Panc1 (cell line): ENCODE measurements around the gene FOSL2. TPM values are rescaled to one million over a fixed set of nuclear protein-coding genes. Genes with fewer than 3 reads are reported as not detected.

Experiments
- ATAC-seq: fragments of 200-7000 bp; cut with Tn5 transposase; 2 replicates; pipeline ENCODE4 v1.9.1; 2020; ENCODE audit warnings: mild to moderate bottlenecking, moderate library complexity
- BruUV-seq: library from RNA; stranded (reverse); fragments of 400-500 nt; replicated peaks from 2 replicates; lab custom pipeline; 2021; lab: Mats Ljungman, UMichigan
- CTCF ChIA-PET: fragments of 300-600 bp; sonication (Branson Sonifier 250); formaldehyde crosslinking; loops from one replicate; lab custom pipeline; 2022; ENCODE audit warnings: antibody characterized with exemption; lab: Charles Lee
- POLR2A ChIA-PET: fragments of 300-600 bp; sonication (Branson Sonifier 250); formaldehyde crosslinking; loops from one replicate; lab custom pipeline; 2022; ENCODE audit warnings: antibody characterized with exemption; lab: Charles Lee
- DNase-seq: peaks from one replicate; pipeline ENCODE4 v3.0.0-alpha.2; 2010; ENCODE audit warnings: low read depth, low spot score
- H3K27ac ChIP-seq: 2 replicates; pipeline ENCODE4 v1.5.1; 2011; ENCODE audit warnings: mild to moderate bottlenecking, low read length, inconsistent platforms
- H3K27me3 ChIP-seq: fragments of 200-500 bp; sonication (Bioruptor generic); 2 replicates; pipeline ENCODE4 v1.6.0; 2014; ENCODE audit warnings: low read length, inconsistent platforms; ENCODE audit not compliant: control insufficient read depth, insufficient read depth
- H3K36me3 ChIP-seq: fragments of 200-500 bp; sonication (Bioruptor generic); 2 replicates; pipeline ENCODE4 v1.5.1; 2014; ENCODE audit warnings: inconsistent platforms, mild to moderate bottlenecking, low read length, moderate library complexity; ENCODE audit not compliant: control insufficient read depth, insufficient read depth
- H3K4me1 ChIP-seq: 2 replicates; pipeline ENCODE4 v1.5.1; 2011; ENCODE audit warnings: inconsistent platforms, mild to moderate bottlenecking, low read length, moderate library complexity; ENCODE audit not compliant: control insufficient read depth, insufficient read depth
- H3K4me3 ChIP-seq, 2 experiments: 2 replicates each; pipeline ENCODE4 v1.5.1; 2011 to 2012; ENCODE audit warnings: low read depth in 2 of 2, low read length in 2 of 2, mild to moderate bottlenecking in 2 of 2, inconsistent platforms in 1 of 2, moderate library complexity in 1 of 2
- H3K9me3 ChIP-seq: fragments of 200-500 bp; sonication (Bioruptor generic); 2 replicates; pipeline ENCODE4 v1.5.1; 2014; ENCODE audit warnings: low read depth, mild to moderate bottlenecking, inconsistent platforms, low read length, moderate library complexity; ENCODE audit not compliant: control insufficient read depth, insufficient read depth
- CTCF ChIP-seq: fragments of 450-650 bp; IDR thresholded peaks from 2 replicates; pipeline ENCODE4 v1.5.1; 2017; ENCODE audit warnings: mild to moderate bottlenecking
- POLR2AphosphoS5 ChIP-seq: IDR thresholded peaks from 2 replicates; pipeline ENCODE4 v1.6.1; 2012; ENCODE audit warnings: mild to moderate bottlenecking, low read depth, low read length, moderate library complexity
- REST ChIP-seq, 2 experiments: IDR thresholded peaks; 2 replicates each; pipeline ENCODE4 v1.6.1; 2011 to 2012; ENCODE audit warnings: low read depth in 2 of 2, control low read depth in 1 of 2, low read length in 1 of 2, mild to moderate bottlenecking in 1 of 2, moderate library complexity in 1 of 2; ENCODE audit not compliant: insufficient read depth in 1 of 2
- SIN3A ChIP-seq: IDR thresholded peaks from 2 replicates; pipeline ENCODE4 v1.6.1; 2012; ENCODE audit warnings: low read depth, mild to moderate bottlenecking, low read length, moderate library complexity, borderline replicate concordance; ENCODE audit not compliant: insufficient read depth
- TCF7L2 ChIP-seq: IDR thresholded peaks from 2 replicates; pipeline ENCODE4 v1.6.1; 2011; ENCODE audit warnings: mild to moderate bottlenecking, low read depth, low read length, inconsistent platforms
- in situ Hi-C: cut with HindIII; loops from 2 replicates; pipeline ENCODE4 v1.10.0; 2016; ENCODE audit warnings: low sequenced_read_pairs, low pct_unique_long_range_greater_than_20kb
- intact Hi-C: fragments of 100-400 bp; cut with micrococcal nuclease; formaldehyde crosslinking; loops from one replicate; pipeline ENCODE4 v1.10.0; 2022; ENCODE audit not compliant: unreplicated experiment
- total RNA-seq: library from RNA; stranded (reverse); gene quantifications from one replicate; pipeline ENCODE4 v1.2.1, GENCODE V29; 2021; ENCODE audit not compliant: unreplicated experiment

FOSL2 gene
- total RNA-seq, 1 experiment from 2014 or later, result 29.0 TPM

- intact Hi-C loops, result no loop called here
- H3K4me3 ChIP-seq, result no peak overlapping the region
- BruUV-seq, result no TSS peak
- TF ChIP-seq REST (IDR thresholded peaks at IDR 0.05; ENCODE audit: insufficient read depth in 1 of 2, low read depth in 2 of 2, low read length in 1 of 2) (no peak), TCF7L2 (no peak), SIN3A (no peak), CTCF (no peak), POLR2AphosphoS5 (no peak)
- no peaks in the 10 kb centered on the region for H3K27me3 ChIP-seq
- POLR2A ChIA-PET, result no interaction called here
- ATAC-seq (no peak), DNase-seq (no peak)
- H3K36me3 ChIP-seq, result no peaks in the 10 kb centered on the region
- H3K27ac ChIP-seq, result no peak overlapping the region
- no peaks in the 10 kb centered on the region for H3K4me1 ChIP-seq
- CTCF ChIA-PET, result no interaction called here
- in situ Hi-C loops, result no loop called here
- no peaks in the 10 kb centered on the region for H3K9me3 ChIP-seq
Observed at GRCh38 chr2:28439763-28440162, 47.1 kb downstream of the FOSL2 start.

GRCh38 chr2:28442328-28442727 lies 49.7 kb downstream of the FOSL2 start:
- no peak for TF ChIP-seq SIN3A
- no peak for TF ChIP-seq POLR2AphosphoS5
- TF ChIP-seq REST (IDR thresholded peaks at IDR 0.05; ENCODE audit: insufficient read depth in 1 of 2, low read depth in 2 of 2, low read length in 1 of 2), result no peak
- TF ChIP-seq CTCF, result no peak
- TF ChIP-seq TCF7L2, result no peak
- ChIA-PET CTCF (interaction anchor here (0.6 kb wide), 2 partner anchors 14 to 722 kb away, joined by 5 to 14 read pairs; no protein-coding TSS in a partner anchor), POLR2A (interaction anchor here (0.6 kb wide), 1 partner anchor 23 kb away, joined by 5 read pairs; no protein-coding TSS in a partner anchor)
- peaks cover 5% of the 10 kb centered on the region; the same call in 1 of the 2 replicates for H3K4me1 ChIP-seq
- H3K9me3 ChIP-seq, result no peaks in the 10 kb centered on the region
- ATAC-seq (no peak), DNase-seq (no peak)
- H3K27me3 ChIP-seq, result no peaks in the 10 kb centered on the region
- no peak overlapping the region for H3K27ac ChIP-seq
- H3K36me3 ChIP-seq, result no peaks in the 10 kb centered on the region
- in situ Hi-C loops (no loop called here), intact Hi-C loops (no loop called here)
- BruUV-seq, result no TSS peak
- H3K4me3 ChIP-seq, result no peak overlapping the region
